IMR-90 (cell line): ENCODE measurements around the gene RNF224. TPM values are rescaled to one million over a fixed set of nuclear protein-coding genes. Genes with fewer than 3 reads are reported as not detected.

ENCODE experiments used
- ATAC-seq: fragments of 200-7000 bp; cut with Tn5 transposase; 2 replicates; pipeline ENCODE4 v1.9.1; 2020; ENCODE audit warnings: low read depth, mild to moderate bottlenecking, moderate library complexity
- BruUV-seq: library from RNA; stranded (reverse); fragments of 400-500 nt; replicated peaks from 2 replicates; lab custom pipeline; 2021; lab: Mats Ljungman, UMichigan
- CTCF ChIA-PET: fragments of 300-600 bp; formaldehyde crosslinking; extraction: SDS; loops from one replicate; lab custom pipeline; 2021; ENCODE audit warnings: antibody characterized with exemption; lab: Yijun Ruan, JAX
- POLR2A ChIA-PET: fragments of 300-600 bp; sonication (Branson Sonifier 250); formaldehyde crosslinking; loops from one replicate; lab custom pipeline; 2022; ENCODE audit warnings: antibody characterized with exemption; ENCODE audit not compliant: unreplicated experiment; lab: Charles Lee
- DNase-seq: peaks from one replicate; pipeline ENCODE4 v3.0.0; 2013
- H2AFZ ChIP-seq: replicated peaks from 2 replicates; pipeline ENCODE3; 2013; ENCODE audit warnings: low read length, mild to moderate bottlenecking; ENCODE audit not compliant: poor library complexity
- H2AK5ac ChIP-seq: 2 replicates; pipeline ENCODE4 v1.6.1; 2013; ENCODE audit warnings: low read depth, low read length, inconsistent platforms
- H2AK9ac ChIP-seq: replicated peaks from 2 replicates; pipeline ENCODE3; 2013; ENCODE audit warnings: mild to moderate bottlenecking, low read depth, low read length, moderate library complexity; ENCODE audit not compliant: poor library complexity
- H2BK120ac ChIP-seq: 2 replicates; pipeline ENCODE4 v1.6.1; 2013; ENCODE audit warnings: low read depth, low read length, inconsistent platforms
- H2BK15ac ChIP-seq: 3 replicates; pipeline ENCODE4 v1.6.1; 2013; ENCODE audit warnings: low read depth, low read length, inconsistent platforms
- H2BK20ac ChIP-seq: 2 replicates; pipeline ENCODE4 v1.6.1; 2013; ENCODE audit warnings: low read depth, mild to moderate bottlenecking, inconsistent platforms, low read length, moderate library complexity
- H2BK5ac ChIP-seq: 2 replicates; pipeline ENCODE4 v1.6.1; 2013; ENCODE audit warnings: mild to moderate bottlenecking, low read depth, low read length, inconsistent platforms; ENCODE audit not compliant: poor library complexity, severe bottlenecking
- H3K14ac ChIP-seq: replicated peaks from 2 replicates; pipeline ENCODE4 v1.6.1; 2013; ENCODE audit warnings: low read depth, low read length, inconsistent platforms
- H3K18ac ChIP-seq: 2 replicates; pipeline ENCODE4 v1.6.1; 2013; ENCODE audit warnings: low read depth, low read length, control low read depth
- H3K23ac ChIP-seq: 2 replicates; pipeline ENCODE4 v1.6.1; 2013; ENCODE audit warnings: low read depth, low read length, inconsistent platforms
- H3K27ac ChIP-seq: 2 replicates; pipeline ENCODE4 v1.5.1; 2013; ENCODE audit warnings: mild to moderate bottlenecking, control low read depth, low read length; ENCODE audit not compliant: insufficient read depth
- H3K27me3 ChIP-seq: 2 replicates; pipeline ENCODE4 v1.6.1; 2013; ENCODE audit warnings: low read length; ENCODE audit not compliant: control insufficient read depth, insufficient read depth
- H3K36me3 ChIP-seq: 2 replicates; pipeline ENCODE4 v1.6.1; 2013; ENCODE audit warnings: low read length, mixed read lengths; ENCODE audit not compliant: control insufficient read depth, insufficient read depth
- H3K4ac ChIP-seq: 2 replicates; pipeline ENCODE4 v1.6.1; 2013; ENCODE audit warnings: low read depth, low read length, inconsistent platforms
- H3K4me1 ChIP-seq: 2 replicates; pipeline ENCODE4 v1.6.1; 2013; ENCODE audit warnings: low read length, mixed read lengths; ENCODE audit not compliant: control insufficient read depth, insufficient read depth
- H3K4me2 ChIP-seq: 2 replicates; pipeline ENCODE4 v1.6.1; 2013; ENCODE audit warnings: low read depth, mild to moderate bottlenecking, control low read depth, low read length, moderate library complexity
- H3K4me3 ChIP-seq: 2 replicates; pipeline ENCODE4 v1.5.1; 2013; ENCODE audit warnings: low read depth, mild to moderate bottlenecking, control low read depth, low read length, moderate library complexity; ENCODE audit not compliant: insufficient read depth
- H3K56ac ChIP-seq: 2 replicates; pipeline ENCODE4 v1.6.1; 2013; ENCODE audit warnings: low read length, inconsistent platforms; ENCODE audit not compliant: insufficient read depth; ENCODE audit errors: extremely low read depth
- H3K79me1 ChIP-seq, 2 experiments: 2 replicates each; pipeline ENCODE4 v1.6.1; 2013; ENCODE audit warnings: low read length in 2 of 2, inconsistent platforms in 1 of 2, low read depth in 1 of 2
- H3K9ac ChIP-seq: 2 replicates; pipeline ENCODE4 v1.6.1; 2013; ENCODE audit warnings: low read depth, low read length, control low read depth
- H3K9me1 ChIP-seq: 2 replicates; pipeline ENCODE4 v1.6.1; 2013; ENCODE audit warnings: low read length, inconsistent platforms; ENCODE audit not compliant: insufficient read depth
- H3K9me3 ChIP-seq: 2 replicates; pipeline ENCODE4 v1.6.1; 2013; ENCODE audit warnings: low read length; ENCODE audit not compliant: control insufficient read depth, insufficient read depth
- H4K20me1 ChIP-seq: 2 replicates; pipeline ENCODE4 v1.6.1; 2013; ENCODE audit warnings: low read length, inconsistent platforms; ENCODE audit not compliant: insufficient read depth
- H4K5ac ChIP-seq: 2 replicates; pipeline ENCODE4 v1.6.1; 2013; ENCODE audit warnings: mild to moderate bottlenecking, low read depth, low read length, control low read depth
- H4K8ac ChIP-seq, 2 experiments: 2 replicates each; pipeline ENCODE4 v1.6.1; 2013; ENCODE audit warnings: low read depth in 2 of 2, low read length in 2 of 2, control low read depth in 1 of 2, inconsistent platforms in 1 of 2
- H4K91ac ChIP-seq: 2 replicates; pipeline ENCODE4 v1.6.1; 2013; ENCODE audit warnings: low read depth, low read length, inconsistent platforms; ENCODE audit not compliant: insufficient read depth
- CTCF ChIP-seq: conservative IDR thresholded peaks from 2 replicates; pipeline ENCODE4 v1.5.1; 2012; ENCODE audit warnings: mild to moderate bottlenecking, low read depth, low read length, improper control_type of control experiment
- ELK1 ChIP-seq: fragments of 150-350 bp; IDR thresholded peaks from 2 replicates; pipeline ENCODE4 v1.6.1; 2016; ENCODE audit warnings: low read depth, mild to moderate bottlenecking, low read length, moderate library complexity, borderline replicate concordance
- MAFK ChIP-seq: IDR thresholded peaks from 2 replicates; pipeline ENCODE4 v1.6.1; 2012; ENCODE audit warnings: low read depth, low read length, improper control_type of control experiment
- MAZ ChIP-seq: IDR thresholded peaks from 2 replicates; pipeline ENCODE4 v1.6.1; 2012; ENCODE audit warnings: low read depth, mild to moderate bottlenecking, low read length, improper control_type of control experiment, moderate library complexity, borderline replicate concordance
- MXI1 ChIP-seq: IDR thresholded peaks from 2 replicates; pipeline ENCODE4 v1.6.1; 2012; ENCODE audit warnings: low read depth, mild to moderate bottlenecking, low read length, moderate library complexity, borderline replicate concordance
- NFE2L2 ChIP-seq: fragments of 150-350 bp; IDR thresholded peaks from 2 replicates; pipeline ENCODE4 v1.6.1; 2016; ENCODE audit warnings: low read depth, mild to moderate bottlenecking, low read length
- RFX5 ChIP-seq: IDR thresholded peaks from 2 replicates; pipeline ENCODE4 v1.8.0; 2012; ENCODE audit warnings: low read depth, mild to moderate bottlenecking, low read length, moderate library complexity
- SMC3 ChIP-seq: fragments of 150-350 bp; IDR thresholded peaks from 2 replicates; pipeline ENCODE4 v1.6.1; 2016; ENCODE audit warnings: low read depth, mild to moderate bottlenecking, antibody characterized with exemption, low read length, moderate library complexity
- WGBS, 2 experiments: methylation state at CpG; one replicate each; pipeline versions ENCODE4 v1.1.5 to v1.1.7; 2013; ENCODE audit warnings: missing lambda C conversion rate in 2 of 2; ENCODE audit not compliant: insufficient read length in 1 of 2; ENCODE audit errors: extremely low coverage in 2 of 2; 5-methylcytosine and 5-hydroxymethylcytosine counted together
- dilution Hi-C: fragments of 300-500 bp; cut with HindIII; formaldehyde crosslinking; loops from one replicate; pipeline ENCODE4 v1.14.3; 2018; ENCODE audit warnings: low sequenced_read_pairs; ENCODE audit not compliant: unreplicated experiment
- in situ Hi-C: fragments of 300-500 bp; cut with MboI; formaldehyde crosslinking; loops from 3 replicates; pipeline ENCODE4 v1.14.3; 2019; ENCODE audit warnings: low sequenced_read_pairs, inconsistent platforms, mixed read lengths
- intact Hi-C: fragments of 100-400 bp; cut with micrococcal nuclease; formaldehyde crosslinking; loops from 2 replicates; pipeline ENCODE4 v1.10.0; 2022
- polyA plus RNA-seq, 3 experiments: library from polyadenylated mRNA; depleted of rRNA; stranded (reverse); fragments of >200 nt; gene quantifications; 2 replicates each; pipeline ENCODE4 v1.2.3, GENCODE V29; 2012; ENCODE audit warnings: low replicate concordance in 1 of 3
- total RNA-seq: library from RNA; depleted of rRNA; stranded (reverse); fragments of >200 nt; gene quantifications from 2 replicates; pipeline ENCODE4 v1.2.3, GENCODE V29; 2012

RNF224 gene
- total and polyA plus RNA-seq, 2 of the 4 experiments (the other 2 are of a cell fraction), result not detected

- TF ChIP-seq RFX5, result no peak
Observed at GRCh38 chr9:137215196-137215986, 11.9 kb upstream of the RNF224 start (continued).

GRCh38 chr9:137216188-137216965 is 10.9 kb upstream of the RNF224 start:
- no peak overlapping the region for H3K4me3 ChIP-seq
- H3K27ac ChIP-seq, result no peak overlapping the region
- no peak for TF ChIP-seq MAFK
- TF ChIP-seq MXI1, result no peak
- no peak for TF ChIP-seq ELK1
- no peak for TF ChIP-seq MAZ
- TF ChIP-seq SMC3, result no peak
- TF ChIP-seq NFE2L2, result no peak
- no peak for TF ChIP-seq RFX5
- TF ChIP-seq CTCF, result no peak
- dilution Hi-C loops, result no loop called here
- H3K9me1 ChIP-seq, result peaks cover 3% of the 10 kb centered on the region; the same call in 1 of the 2 replicates
- H4K91ac ChIP-seq, result no peak overlapping the region
- H3K4me2 ChIP-seq, result no peak overlapping the region
- H3K9ac ChIP-seq, result no peak overlapping the region
- no peak overlapping the region for H2AK5ac ChIP-seq
- in situ Hi-C loops, result no loop called here
- no peak overlapping the region for H3K14ac ChIP-seq
- H2BK15ac ChIP-seq, result no peak overlapping the region
- no peak overlapping the region for H2AFZ ChIP-seq
- 96% methylated on average over 21 of the region's 30 CpGs; no CpG with 5 or more reads in 1 of the 2 experiments for WGBS, 2 experiments
- ChIA-PET CTCF (no interaction called here), POLR2A (no interaction called here)
- H3K79me1 ChIP-seq, result peaks cover 0 to 6% of the 10 kb centered on the region in 2 experiments; a peak in 1 of 4 replicates
- H4K8ac ChIP-seq, result no peak overlapping the region
- H3K56ac ChIP-seq, result no peak overlapping the region
- no peak for DNase-seq
- peak overlapping the region; percentile 16 for H2AK9ac ChIP-seq
- no peaks in the 10 kb centered on the region for H3K27me3 ChIP-seq
- no peak overlapping the region for H3K4ac ChIP-seq
- H3K23ac ChIP-seq, result no peak overlapping the region
- H3K4me1 ChIP-seq, result peaks cover 6% of the 10 kb centered on the region
- peaks cover 18% of the 10 kb centered on the region for H3K36me3 ChIP-seq
- no peak overlapping the region for H2BK120ac ChIP-seq
- H4K5ac ChIP-seq, result no peak overlapping the region
- H3K18ac ChIP-seq, result no peak overlapping the region
- intact Hi-C loops, result no loop called here
- H2BK20ac ChIP-seq, result no peak overlapping the region
- H2BK5ac ChIP-seq, result no peak overlapping the region
- no TSS peak for BruUV-seq
- H3K9me3 ChIP-seq, result no peaks in the 10 kb centered on the region
- H4K20me1 ChIP-seq, result no peaks in the 10 kb centered on the region
- no peak for ATAC-seq
